Upper lobe of right lung (tissue), 1 donor: ENCODE data around the gene MSANTD1. TPM values are rescaled to one million over a fixed set of nuclear protein-coding genes. Genes with fewer than 3 reads are reported as not detected.

ENCODE experiments used
- ATAC-seq: fragments of 200-7000 bp; cut with Tn5 transposase; one replicate; pipeline ENCODE4 v1.9.1; 2020; ENCODE audit warnings: mild to moderate bottlenecking, moderate library complexity
- DNase-seq: peaks from one replicate; pipeline ENCODE4 v3.0.0-alpha.2; 2020
- H3K27ac ChIP-seq: fragments of 200-600 bp; one replicate; pipeline ENCODE4 v1.8.0; 2022
- H3K27me3 ChIP-seq: fragments of 200-600 bp; one replicate; pipeline ENCODE4 v1.8.0; 2022; ENCODE audit warnings: mild to moderate bottlenecking
- H3K36me3 ChIP-seq: fragments of 200-600 bp; one replicate; pipeline ENCODE4 v1.8.0; 2022
- H3K4me1 ChIP-seq: fragments of 200-600 bp; one replicate; pipeline ENCODE4 v1.8.0; 2022
- H3K4me3 ChIP-seq: fragments of 200-600 bp; one replicate; pipeline ENCODE4 v1.8.0; 2022; ENCODE audit warnings: mild to moderate bottlenecking
- H3K9me3 ChIP-seq: fragments of 200-600 bp; one replicate; pipeline ENCODE4 v1.8.0; 2022
- CTCF ChIP-seq: fragments of 200-600 bp; IDR thresholded peaks from one replicate; pipeline ENCODE4 v1.8.0; 2022; ENCODE audit warnings: antibody characterized with exemption
- intact Hi-C: fragments of 100-400 bp; cut with DNase I; formaldehyde crosslinking; loops from one replicate; pipeline ENCODE4 v1.11.0; 2022
- total RNA-seq: library from RNA; stranded (reverse); fragmentation: NEBNext Ultra II Directional; extraction: Animal tissue kit (Norgen Biotek cat#: 25700); gene quantifications from one replicate; pipeline ENCODE4 v1.2.1, GENCODE V29; 2021
- donor health status: DM: no; HTN: yes; CAD: no; lungs with severe emphysema.

MSANTD1 gene
- total RNA-seq, 1 donor from 2014 or later: 1.0 TPM

- Histone ChIP-seq H3K36me3 (peaks cover 37% of the 10 kb centered on the region), H3K4me1 (peaks cover 46% of the 10 kb centered on the region), H3K4me3 (no peak overlapping the region), H3K27me3 (no peaks in the 10 kb centered on the region), H3K27ac (peak overlapping the region; percentile 74), H3K9me3 (no peaks in the 10 kb centered on the region)
- TF ChIP-seq CTCF: no peak
- ATAC-seq: no peak
- no peak for DNase-seq
- intact Hi-C loops: no loop called here
Observed at GRCh38 chr4:3202836-3203820, 45.8 kb upstream of the MSANTD1 start.

- no peak for TF ChIP-seq CTCF
- H3K27me3 ChIP-seq: no peaks in the 10 kb centered on the region
- peaks cover 46% of the 10 kb centered on the region for H3K4me1 ChIP-seq
- H3K9me3 ChIP-seq: no peaks in the 10 kb centered on the region
- DNase-seq (no peak), ATAC-seq (peak; percentile 52)
- intact Hi-C loops: no loop called here
- H3K36me3 ChIP-seq: peaks cover 44% of the 10 kb centered on the region
- peak overlapping the region; percentile 33 for H3K27ac ChIP-seq
- no peak overlapping the region for H3K4me3 ChIP-seq
Observed at GRCh38 chr4:3203971-3204431, 45.0 kb upstream of the MSANTD1 start.

GRCh38 chr4:3205995-3206394, 43.0 kb upstream of the MSANTD1 start:
- no peak for DNase-seq
- Histone ChIP-seq H3K27ac (no peak overlapping the region), H3K36me3 (peaks cover 47% of the 10 kb centered on the region), H3K4me1 (peaks cover 40% of the 10 kb centered on the region), H3K9me3 (no peaks in the 10 kb centered on the region), H3K27me3 (no peaks in the 10 kb centered on the region), H3K4me3 (no peak overlapping the region)
- no peak for TF ChIP-seq CTCF
- ATAC-seq: no peak
- intact Hi-C loops: no loop called here

GRCh38 chr4:3206439-3207100, 42.4 kb upstream of the MSANTD1 start:
- Histone ChIP-seq H3K4me3 (no peak overlapping the region), H3K27me3 (no peaks in the 10 kb centered on the region), H3K36me3 (peaks cover 52% of the 10 kb centered on the region), H3K27ac (no peak overlapping the region), H3K9me3 (no peaks in the 10 kb centered on the region), H3K4me1 (peaks cover 37% of the 10 kb centered on the region)
- intact Hi-C loops: no loop called here
- ATAC-seq (no peak), DNase-seq (no peak)
- no peak for TF ChIP-seq CTCF

GRCh38 chr4:3207531-3208037, 41.4 kb upstream of the MSANTD1 start:
- DNase-seq (no peak), ATAC-seq (no peak)
- intact Hi-C loops: no loop called here
- no peaks in the 10 kb centered on the region for H3K9me3 ChIP-seq
- H3K27ac ChIP-seq: no peak overlapping the region
- H3K36me3 ChIP-seq: peaks cover 62% of the 10 kb centered on the region
- H3K4me1 ChIP-seq: peaks cover 28% of the 10 kb centered on the region
- peak; percentile 18 for TF ChIP-seq CTCF
- no peak overlapping the region for H3K4me3 ChIP-seq
- H3K27me3 ChIP-seq: no peaks in the 10 kb centered on the region
